OCI-LY3 (cell line): ENCODE data around the gene HNRNPUL2.

Experiments
- EZH2phosphoT487 ChIP-seq: fragments of 200-600 bp; shearing (Covaris generic); IDR thresholded peaks from 2 replicates; pipeline ENCODE4 v1.6.1; 2018; ENCODE audit warnings: antibody characterized with exemption, mixed run types, low read depth
- TF ChIP-seq, protein P1 (sequence below): fragments of 200-600, 300-600 bp; sonication (generic); IDR thresholded peaks from 2 replicates; pipeline ENCODE4 v1.5.1; 2014; ENCODE audit warnings: antibody characterized with exemption, low read length, low read depth

DNA sequence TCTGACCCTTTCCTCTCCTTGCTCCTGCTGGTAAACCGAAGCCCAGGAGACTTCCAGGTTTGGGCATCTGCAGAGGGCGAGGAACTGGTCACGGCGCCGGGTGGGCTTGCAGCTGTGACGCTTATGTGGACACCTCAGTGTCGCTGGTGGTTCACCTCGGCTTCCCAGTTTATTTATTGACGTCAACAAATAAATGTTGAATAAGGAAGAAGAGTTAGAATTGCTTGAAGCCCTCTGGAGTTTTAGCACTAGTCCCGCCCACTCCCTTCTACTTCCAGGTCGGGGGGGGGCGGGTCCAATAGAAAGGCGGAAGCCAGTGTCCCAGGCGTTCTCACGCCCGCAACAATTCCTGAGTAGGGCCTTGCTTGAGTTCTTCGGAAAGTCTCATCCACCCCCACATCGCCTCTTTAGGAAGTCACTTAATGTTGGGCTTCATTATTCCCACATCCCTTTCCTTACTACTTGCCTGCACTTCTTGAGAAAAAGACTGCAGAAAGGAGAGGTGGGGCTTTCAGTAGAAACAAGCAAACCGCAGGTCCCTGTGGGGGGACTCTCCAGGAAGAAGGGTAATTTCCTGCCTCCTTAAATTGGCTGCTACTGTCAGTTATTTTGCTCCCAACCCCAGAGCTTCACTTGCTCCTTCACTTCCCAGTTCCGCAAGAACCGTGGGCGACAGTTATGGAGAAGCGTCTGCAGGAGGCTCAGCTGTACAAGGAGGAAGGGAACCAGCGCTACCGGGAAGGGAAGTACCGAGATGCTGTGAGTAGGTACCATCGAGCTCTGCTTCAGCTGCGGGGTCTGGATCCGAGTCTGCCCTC, 1.1 kb upstream of the HNRNPUL2 start, which contains the start of gene TTC9C:
- TF ChIP-seq, protein P1, sequence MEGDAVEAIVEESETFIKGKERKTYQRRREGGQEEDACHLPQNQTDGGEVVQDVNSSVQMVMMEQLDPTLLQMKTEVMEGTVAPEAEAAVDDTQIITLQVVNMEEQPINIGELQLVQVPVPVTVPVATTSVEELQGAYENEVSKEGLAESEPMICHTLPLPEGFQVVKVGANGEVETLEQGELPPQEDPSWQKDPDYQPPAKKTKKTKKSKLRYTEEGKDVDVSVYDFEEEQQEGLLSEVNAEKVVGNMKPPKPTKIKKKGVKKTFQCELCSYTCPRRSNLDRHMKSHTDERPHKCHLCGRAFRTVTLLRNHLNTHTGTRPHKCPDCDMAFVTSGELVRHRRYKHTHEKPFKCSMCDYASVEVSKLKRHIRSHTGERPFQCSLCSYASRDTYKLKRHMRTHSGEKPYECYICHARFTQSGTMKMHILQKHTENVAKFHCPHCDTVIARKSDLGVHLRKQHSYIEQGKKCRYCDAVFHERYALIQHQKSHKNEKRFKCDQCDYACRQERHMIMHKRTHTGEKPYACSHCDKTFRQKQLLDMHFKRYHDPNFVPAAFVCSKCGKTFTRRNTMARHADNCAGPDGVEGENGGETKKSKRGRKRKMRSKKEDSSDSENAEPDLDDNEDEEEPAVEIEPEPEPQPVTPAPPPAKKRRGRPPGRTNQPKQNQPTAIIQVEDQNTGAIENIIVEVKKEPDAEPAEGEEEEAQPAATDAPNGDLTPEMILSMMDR: no peak
- no peak for TF ChIP-seq EZH2phosphoT487
